Measurements from ENCODE around the gene ACER3. TPM values are rescaled to one million over a fixed set of nuclear protein-coding genes. Genes with fewer than 3 reads are reported as not detected.
"Not testable (repeated sequence)": the region's sequence is repeated elsewhere in the genome, so short reads cannot be mapped to it uniquely, and the experiment has no call there.

ACER3 gene
- polyA plus RNA-seq (ENCODE audit: insufficient read length) = 19.2 TPM
- long read RNA-seq, donor 1, full-length matches to known transcripts = 4 of 4 reads
- long read RNA-seq, donor 1, partial matches to known transcripts = 0 of 4 reads
- long read RNA-seq, donor 1, other reads (novel, unspliced or antisense) = 0 of 4 reads
- long read RNA-seq, donor 2, full-length matches to known transcripts = 2 of 2 reads
- long read RNA-seq, donor 2, partial matches to known transcripts = 0 of 2 reads
- long read RNA-seq, donor 2, other reads (novel, unspliced or antisense) = 0 of 2 reads
- long read RNA-seq, donor 3, full-length matches to known transcripts = 6 of 6 reads
- long read RNA-seq, donor 3, partial matches to known transcripts = 0 of 6 reads
- long read RNA-seq, donor 3, other reads (novel, unspliced or antisense) = 0 of 6 reads
- long read RNA-seq, donor 4 = 0 reads
- long read RNA-seq, donor 5, full-length matches to known transcripts = 3 of 3 reads
- long read RNA-seq, donor 5, partial matches to known transcripts = 0 of 3 reads
- long read RNA-seq, donor 5, other reads (novel, unspliced or antisense) = 0 of 3 reads
- long read RNA-seq, donor 6, full-length matches to known transcripts = 6 of 6 reads
- long read RNA-seq, donor 6, partial matches to known transcripts = 0 of 6 reads
- long read RNA-seq, donor 6, other reads (novel, unspliced or antisense) = 0 of 6 reads
- long read RNA-seq, donor 7, full-length matches to known transcripts = 5 of 5 reads
- long read RNA-seq, donor 7, partial matches to known transcripts = 0 of 5 reads
- long read RNA-seq, donor 7, other reads (novel, unspliced or antisense) = 0 of 5 reads
- long read RNA-seq, donor 8, full-length matches to known transcripts = 2 of 2 reads
- long read RNA-seq, donor 8, partial matches to known transcripts = 0 of 2 reads
- long read RNA-seq, donor 8, other reads (novel, unspliced or antisense) = 0 of 2 reads

DNA sequence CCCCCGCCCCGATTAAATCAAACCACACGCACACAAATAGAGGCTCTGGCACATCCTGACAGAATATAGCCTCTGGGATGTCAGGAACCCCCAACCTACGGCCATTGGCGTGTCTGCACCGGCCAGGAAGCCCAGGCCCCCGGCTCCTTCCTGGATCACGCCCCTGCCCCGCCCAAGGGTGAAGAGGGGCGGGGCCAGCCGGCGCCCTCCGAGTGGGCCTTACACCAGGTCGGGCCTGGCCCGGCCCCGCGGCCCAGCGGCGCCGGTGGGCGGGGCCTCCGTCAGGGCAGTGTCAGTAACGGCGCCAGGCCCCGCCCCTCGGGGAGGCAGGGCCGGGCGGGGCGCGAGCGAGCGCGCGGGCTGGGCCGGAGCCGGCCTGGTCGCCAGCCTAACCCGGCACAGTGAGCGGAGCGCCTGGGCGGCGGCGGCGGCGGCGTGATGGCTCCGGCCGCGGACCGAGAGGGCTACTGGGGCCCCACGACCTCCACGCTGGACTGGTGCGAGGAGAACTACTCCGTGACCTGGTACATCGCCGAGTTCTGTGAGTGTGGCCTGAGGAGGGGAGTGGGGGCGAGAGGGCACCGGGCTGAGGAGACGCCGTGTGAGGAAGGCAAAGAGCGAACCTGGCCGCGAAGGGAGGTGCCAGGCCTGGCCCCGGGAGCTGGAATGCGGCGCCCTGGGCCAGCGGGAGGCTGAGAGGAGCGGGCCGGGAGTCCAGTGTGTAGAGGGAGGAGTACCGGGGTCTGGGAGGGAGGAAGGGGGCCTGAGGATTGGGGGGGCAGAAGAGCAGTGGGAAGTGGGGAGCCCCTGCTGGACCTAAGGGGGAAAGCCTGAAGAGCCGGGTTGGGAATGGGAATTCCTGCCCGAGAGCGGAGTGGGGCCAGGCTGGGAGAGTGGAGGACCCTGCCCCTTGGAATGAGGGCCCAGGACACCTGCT lies at the start of gene ACER3:
Gene ACER3, plus strand, starts transcription at position 380 of the 937 bp plus-strand sequence. Its CDS starts 59 bp downstream, at position 439.
- DNase-seq = peak; percentile 86

DNA sequence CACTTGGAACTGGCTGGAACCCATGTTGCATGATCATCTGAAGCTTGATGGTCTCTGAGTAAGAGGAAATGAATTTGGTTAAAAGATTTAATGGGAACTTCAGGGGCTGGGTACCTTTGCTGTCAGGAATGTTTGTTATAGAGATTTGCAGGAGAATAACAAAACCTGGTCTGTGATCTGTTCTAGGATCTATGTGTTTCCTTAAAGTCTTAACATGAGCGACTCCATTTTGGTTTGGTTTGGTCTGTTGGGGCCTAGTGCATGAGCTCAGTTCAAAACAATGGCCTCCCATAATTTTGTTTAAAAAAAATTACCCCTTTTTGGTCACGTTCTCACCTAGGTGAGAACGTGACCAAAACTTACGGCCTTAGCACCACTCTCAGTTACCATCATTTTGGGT lies 49.5 kb upstream of the ACER3 start:
- DNase-seq = no peak

DNA sequence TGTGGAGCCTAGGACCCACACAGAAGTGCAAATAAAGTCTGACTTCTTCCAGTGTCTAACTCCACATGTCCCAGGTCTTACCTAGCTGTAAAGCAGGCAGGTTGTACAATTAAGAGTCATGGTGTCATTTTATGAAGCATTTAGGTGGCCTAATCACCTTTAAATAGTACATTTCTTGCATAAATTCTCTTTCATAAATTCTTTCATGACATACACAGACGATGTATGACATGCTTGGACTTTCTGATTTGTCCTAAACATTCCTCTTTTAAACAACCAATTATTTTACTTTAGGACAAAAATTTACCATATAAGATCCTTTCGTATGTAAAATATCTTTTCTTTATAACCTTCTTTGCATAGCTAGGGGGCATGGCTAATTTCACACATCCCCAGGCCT lies 46.3 kb upstream of the ACER3 start:
- DNase-seq = no peak

DNA sequence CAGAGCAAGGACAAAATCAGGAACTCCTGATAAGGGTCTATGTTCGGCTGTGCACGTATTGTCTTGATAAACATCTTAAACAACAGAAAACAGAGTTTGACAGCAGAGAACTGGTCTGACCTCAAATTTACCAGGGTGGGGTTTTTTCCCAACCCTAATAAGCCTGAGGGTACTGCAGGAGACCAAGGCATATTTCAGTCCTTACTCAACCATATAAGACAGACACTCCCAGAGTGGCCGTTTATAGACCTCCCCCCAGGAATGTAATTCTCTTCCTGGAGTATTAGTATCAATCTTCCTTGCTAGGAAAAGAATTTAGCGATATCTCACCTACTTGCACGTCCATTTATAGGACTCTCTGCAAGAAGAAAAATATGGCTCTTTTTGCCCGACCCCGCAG lies 45.0 kb upstream of the ACER3 start:
- DNase-seq = not testable (repeated sequence)

DNA sequence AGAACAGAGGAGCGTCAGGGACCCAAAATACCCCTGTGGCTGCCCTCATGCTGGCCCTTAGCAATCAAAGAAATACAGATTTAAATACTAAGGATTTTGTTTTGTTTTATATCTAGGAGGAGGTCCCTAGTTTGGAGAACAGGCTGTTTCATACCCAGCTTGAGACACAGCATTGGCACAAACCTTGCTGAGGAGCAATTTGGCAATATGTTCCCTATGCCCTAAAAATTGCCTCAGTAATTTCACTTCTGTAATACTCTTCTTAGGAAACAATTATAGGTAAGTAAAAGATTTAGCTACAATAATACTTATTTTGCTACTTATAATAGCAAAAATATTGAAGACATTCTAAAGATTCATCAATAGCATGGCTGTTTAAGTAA lies 40.5 kb upstream of the ACER3 start:
- DNase-seq = no peak

DNA sequence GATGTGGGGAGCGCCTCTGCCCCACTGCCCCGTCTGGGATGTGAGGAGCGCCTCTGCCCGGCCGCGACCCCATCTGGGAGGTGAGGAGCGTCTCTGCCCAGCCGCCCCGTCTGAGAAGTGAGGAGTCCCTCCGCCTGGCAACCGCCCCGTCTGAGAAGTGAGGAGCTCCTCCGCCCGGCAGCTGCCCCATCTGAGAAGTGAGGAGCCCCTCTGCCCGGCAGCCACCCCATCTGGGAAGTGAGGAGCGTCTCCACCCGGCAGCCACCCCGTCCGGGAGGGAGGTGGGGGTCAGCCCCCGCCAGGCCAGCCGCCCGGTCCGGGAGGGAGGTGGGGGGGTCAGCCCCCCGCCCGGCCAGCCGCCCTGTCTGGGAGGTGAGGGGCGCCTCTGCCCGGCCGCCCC lies 39.3 kb upstream of the ACER3 start:
- not testable (repeated sequence) for DNase-seq

DNA sequence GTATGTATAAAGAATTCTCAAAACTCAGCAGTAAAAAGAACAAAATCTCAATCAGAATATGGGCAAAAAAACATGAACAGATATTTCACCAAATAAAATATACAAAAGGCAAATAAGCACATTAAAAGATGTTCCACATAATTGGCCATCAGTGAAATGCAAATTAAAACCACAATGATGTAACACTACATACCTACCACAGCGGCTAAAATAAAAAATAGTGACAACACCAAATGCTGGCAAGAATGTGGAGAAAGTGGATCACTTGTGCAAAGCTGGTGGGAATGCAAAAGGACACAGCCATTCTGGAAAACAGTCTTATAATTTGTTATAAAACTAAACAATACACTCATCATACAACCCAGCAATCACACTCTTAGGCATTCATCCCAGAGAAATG lies 38.3 kb upstream of the ACER3 start:
- DNase-seq = no peak

DNA sequence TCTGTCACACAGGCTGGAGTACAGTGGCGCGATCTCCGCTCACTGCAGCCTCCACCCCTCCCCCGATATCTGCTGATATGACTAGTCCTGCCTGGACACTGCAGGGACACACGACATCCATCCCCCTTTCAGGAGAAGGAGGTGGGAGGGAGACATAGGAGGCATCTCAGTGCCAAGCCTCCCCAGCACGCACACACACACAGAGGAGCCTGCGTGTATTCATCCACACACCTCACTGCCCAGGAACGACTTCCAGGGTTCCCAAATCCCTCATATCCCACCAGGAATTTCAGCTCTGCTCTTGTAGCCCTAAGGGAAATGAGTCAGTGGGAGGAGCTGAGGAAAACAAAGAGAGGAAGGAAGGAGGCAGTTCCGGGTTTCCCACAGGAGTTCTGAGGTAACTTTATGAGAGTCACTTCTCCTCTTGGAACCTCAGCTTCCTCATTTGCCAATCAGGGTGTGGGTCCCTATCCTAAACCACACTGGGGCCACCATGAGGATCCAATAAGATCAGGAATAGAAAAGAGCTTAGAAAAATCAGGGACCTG lies 37.2 kb upstream of the ACER3 start:
- no peak for DNase-seq

DNA sequence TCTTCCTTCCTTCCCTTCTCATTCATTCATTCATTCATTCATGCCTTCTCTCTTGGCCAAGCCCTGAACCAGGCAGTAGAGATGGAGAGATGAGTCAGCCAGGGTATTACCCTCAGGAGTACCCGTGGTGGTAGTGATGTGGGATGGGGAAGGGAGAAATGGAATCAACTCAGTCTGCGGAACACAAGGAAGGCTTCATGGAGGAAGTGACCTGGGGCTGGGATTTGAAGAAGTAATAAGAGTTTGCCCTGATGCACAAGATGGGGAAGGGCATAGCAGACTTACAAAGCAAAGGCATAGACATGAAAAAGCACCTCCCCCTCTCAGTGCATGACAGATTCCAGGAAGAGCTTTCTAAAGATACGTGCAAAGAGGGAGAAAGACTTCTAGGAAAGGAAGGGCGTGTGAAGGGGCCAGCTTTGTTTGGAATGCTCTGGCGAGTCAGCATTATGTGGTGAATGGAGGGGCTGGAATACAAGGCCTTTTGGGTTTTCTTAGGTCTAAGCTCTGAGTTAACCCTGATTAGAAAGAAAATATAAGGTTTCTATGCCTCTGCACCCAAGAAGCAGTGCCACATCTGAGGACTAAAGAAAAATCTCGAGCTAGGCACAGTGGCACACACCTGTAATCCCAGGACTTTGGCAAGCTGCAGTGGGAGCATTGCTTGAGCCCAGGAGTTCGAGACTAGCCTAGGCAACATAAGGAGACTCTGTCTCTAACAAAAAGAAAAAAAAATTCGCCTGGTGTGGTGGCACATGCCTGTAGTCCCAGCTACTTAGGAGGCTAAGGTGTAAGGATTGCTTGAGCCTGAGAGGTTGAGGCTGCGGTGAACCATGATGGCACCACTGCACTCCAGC lies 36.4 kb upstream of the ACER3 start:
- DNase-seq = no peak

DNA sequence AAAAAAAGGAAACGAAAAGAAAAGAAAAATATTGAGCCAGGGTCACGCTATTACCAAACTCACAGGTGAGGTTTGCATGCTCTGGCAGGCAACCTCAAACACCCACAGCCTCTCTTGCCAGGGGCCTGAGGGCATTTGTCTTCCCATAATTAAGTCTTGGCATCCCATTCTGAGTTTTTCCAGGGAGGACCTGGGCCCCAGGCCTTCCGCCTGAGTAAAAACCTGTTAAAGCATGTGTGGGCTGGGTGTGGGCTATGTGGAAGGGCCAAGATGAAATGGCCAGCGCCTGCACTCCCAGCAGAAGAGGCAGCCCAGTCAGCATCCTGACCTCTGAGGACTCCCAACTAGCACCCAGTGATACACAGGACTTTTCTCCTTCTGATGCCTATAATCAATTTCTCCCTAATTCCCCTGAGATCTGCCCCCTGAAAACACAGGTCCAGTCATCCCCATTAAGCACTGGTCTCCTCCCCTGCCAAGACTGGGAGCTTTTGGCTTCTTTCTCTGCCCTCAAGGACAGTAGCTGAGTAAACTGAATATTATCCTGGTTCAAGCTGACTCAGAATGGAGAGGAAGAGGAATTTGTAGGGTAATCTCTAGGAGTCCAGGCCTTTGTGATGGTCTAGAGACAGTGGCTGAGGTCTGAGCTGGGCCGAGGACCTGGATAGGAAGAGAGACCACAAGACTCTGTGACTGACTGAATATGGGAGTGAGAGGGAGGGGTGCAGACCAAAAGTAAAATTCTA lies 35.6 kb upstream of the ACER3 start:
- DNase-seq = no peak

DNA sequence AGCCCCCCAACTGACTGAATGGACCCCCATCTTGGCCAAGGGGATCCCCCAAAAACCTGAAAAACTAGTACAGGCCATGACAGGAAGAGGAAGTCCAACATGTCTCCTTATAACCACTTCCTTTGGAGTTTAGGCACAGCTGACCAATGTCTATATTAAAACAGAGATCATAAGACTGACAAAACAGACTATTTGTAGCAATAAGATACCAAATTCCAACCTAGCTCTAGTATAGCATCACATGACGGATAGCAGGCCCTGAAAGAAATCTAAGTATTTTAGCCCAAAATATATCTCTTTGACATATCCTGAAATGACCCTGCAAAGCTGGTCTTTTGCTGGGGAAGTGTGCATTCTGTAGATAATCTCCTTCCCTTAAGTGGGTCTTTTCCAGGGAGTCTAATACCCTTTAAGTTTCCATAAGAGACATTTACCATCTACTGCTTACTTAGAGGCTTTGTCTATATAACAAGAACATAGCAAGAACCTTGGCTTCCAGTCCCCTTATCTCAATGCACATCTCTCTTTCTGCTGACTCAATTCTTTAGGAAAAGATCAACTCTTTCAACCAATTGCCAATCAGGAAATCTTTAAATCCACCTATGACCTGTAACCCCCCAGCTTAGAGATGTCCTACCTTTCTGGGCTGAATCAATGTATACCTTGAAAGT lies 34.9 kb upstream of the ACER3 start:
- no peak for DNase-seq

DNA sequence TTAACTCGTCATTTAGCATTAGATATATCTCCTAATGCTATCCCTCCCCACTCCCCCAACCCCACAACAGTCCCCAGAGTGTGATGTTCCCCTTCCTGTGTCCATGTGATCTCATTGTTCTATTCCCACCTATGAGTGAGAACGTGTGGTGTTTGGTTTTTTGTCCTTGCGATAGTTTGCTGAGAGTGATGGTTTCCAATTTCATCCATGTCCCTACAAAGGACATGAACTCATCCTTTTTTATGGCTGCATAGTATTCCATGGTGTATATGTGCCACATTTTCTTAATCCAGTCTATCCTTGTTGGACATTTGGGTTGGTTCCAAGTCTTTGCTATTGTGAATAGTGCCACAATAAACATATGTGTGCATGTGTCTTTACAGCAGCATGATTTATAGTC lies 34.2 kb upstream of the ACER3 start:
- DNase-seq = not testable (repeated sequence)

DNA sequence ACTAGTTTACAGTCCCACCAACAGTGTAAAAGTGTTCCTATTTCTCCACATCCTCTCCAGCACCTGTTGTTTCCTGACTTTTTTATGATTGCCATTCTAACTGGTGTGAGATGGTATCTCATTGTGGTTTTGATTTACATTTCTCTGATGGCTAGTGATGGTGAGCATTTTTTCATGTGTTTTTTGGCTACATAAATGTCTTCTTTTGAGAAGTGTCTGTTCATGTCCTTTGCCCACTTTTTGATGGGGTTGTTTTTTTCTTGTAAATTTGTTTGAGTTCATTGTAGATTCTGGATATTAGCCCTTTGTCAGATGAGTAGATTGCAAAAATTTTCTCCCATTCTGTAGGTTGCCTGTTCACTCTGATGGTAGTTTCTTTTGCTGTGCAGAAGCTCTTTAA lies 33.7 kb upstream of the ACER3 start:
- DNase-seq = not testable (repeated sequence)

DNA sequence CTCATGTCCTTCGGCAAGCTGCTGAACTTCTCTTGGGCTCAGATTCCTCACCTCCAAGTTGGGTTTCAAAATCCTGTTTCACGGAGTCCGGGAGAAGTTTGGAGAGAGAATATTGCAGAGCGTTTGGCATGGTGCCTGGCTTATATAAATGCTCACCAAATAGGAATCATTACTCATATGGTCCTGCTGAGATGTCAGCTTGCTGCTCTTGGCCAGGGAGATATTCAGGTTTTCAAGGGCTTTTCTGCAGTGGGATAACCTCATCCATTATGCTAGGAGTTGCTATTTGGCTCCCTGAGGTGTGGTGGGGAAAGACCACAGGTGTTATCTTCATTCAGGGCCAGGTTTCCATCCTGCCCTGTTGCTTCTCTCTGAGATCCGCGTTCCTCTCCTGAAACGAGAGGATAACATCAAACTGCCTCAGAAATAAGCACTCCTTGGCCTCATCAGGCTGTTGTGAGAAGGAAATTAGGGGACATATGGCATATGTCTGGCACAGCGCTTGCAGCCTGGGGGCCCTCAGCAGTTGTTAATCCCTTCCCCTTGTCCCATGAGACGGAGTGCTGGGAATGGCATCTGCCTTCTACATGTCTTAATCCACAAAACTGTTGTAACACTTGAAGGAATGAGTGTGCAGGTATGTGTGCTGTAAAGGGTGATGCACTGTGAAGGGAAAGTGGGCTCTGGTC lies 29.9 kb upstream of the ACER3 start:
- no peak for DNase-seq

DNA sequence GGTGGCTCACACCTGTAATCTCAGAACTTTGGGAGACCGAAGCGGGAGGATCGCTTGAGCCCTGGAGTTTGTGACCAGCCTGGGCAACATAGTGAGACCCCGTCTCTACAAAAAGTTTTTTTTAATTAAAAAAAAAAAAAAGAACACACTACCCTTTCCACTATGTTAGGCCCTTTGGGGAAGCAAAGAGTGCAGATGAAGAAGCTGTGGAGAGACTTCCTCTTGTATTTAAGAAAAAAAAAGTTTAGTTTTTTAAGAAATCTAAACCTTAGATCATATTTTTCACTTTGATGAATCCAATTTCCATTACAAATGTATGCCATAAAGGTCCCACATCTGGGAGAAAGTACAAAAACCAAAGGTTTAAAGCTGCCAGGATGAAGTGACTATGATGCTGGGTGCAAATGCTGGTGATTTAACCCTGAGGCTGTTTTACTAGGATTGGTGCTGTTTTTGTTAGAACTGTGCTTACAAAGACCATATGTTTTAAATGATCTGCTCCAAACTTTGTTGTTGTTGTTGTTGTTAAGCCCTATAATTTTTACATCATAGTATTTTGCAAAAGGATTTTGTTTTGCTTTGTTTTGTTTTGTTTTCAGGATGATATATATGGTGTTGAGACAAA lies 28.9 kb upstream of the ACER3 start:
- DNase-seq = no peak

DNA sequence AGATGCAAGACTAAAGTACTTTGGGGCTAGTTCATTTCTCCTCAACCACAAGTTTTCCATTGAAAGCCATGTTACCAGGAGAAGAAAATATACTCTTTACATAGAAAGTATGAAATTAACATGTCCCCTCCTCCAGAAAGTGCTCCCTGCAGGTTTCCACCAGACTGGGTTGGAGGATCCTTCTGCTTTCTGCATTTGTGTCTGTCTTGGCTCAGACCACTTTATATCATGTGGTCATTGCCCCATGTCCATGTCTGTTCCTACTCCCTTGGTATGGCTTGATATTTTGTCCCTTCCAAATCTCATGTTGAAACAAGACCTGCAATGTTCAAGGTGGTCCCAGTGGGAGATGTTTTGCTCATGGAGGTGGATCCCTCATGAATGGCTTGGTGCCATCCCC lies 28.4 kb upstream of the ACER3 start:
- no peak for DNase-seq

DNA sequence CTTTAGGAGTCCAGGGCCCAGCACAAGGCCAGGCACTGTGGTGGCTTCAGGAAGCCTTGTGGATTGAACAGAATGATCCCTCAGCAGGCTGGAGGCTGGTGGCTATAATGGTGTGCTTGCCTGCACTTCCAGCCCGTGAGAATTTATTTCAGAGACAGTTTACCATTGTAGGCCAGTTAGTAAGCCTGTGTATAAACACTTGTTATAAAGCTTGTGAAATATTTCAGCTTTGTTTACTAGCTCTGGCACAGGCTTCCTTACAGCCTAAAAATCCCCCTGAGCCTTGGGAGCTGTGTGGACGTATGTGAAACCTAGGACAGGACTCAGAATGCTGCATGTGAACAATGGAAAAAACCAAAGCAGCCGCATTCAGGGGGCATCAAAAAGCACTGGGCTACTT lies 26.6 kb upstream of the ACER3 start:
- no peak for DNase-seq

DNA sequence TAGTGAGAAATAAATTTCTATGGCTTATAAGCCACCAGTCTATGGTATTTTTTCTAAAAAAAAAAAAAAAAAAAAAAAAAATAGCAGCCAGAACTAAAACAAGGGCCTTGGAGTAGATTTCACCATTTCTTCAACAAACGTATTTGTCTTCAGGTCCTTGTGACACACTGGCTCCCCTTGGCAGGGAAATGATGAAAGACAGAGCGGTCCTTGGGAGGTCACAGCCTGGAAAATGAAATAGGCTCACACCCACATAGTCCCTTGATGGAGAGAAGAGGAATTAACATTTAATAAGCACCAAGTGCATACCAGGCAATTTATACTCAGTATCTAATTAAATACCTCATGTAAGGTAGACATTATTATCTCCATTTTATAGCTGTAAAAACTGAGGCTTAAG lies 25.7 kb upstream of the ACER3 start:
- no peak for DNase-seq

Data from left kidney (tissue), 8 donors.